ENCODE measurements around the gene GPR150.
"Not testable (repeated sequence)": the region's sequence is repeated elsewhere in the genome, so short reads cannot be mapped to it uniquely, and the experiment has no call there.

Gene GPR150

DNA sequence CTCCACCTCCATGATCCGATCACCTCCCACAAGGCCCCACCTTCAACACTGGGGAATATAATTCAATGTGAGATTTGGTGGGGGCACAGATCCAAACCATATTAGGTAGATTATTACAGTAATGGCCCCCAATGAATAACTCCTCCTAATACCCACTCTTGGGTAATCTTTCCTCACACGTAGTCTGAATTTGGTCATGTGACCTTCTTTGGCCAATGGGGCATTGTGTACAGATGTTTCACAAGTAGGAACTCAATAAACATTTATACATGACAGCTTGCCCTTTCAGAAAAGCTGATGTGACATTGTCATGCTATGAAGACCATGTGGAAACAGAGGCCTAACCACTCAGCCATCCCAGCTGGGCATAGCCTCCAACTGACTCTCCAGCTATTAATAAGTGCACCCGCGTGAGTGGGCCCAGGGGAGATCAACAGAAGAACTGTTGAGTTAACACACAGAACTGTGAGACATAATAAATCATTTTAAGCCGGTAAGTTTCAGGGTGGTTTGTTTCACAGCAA, 10.6 kb downstream of the GPR150 start:
- no peak for DNase-seq (ENCODE audit: low read depth)
- TF ChIP-seq, protein P1, sequence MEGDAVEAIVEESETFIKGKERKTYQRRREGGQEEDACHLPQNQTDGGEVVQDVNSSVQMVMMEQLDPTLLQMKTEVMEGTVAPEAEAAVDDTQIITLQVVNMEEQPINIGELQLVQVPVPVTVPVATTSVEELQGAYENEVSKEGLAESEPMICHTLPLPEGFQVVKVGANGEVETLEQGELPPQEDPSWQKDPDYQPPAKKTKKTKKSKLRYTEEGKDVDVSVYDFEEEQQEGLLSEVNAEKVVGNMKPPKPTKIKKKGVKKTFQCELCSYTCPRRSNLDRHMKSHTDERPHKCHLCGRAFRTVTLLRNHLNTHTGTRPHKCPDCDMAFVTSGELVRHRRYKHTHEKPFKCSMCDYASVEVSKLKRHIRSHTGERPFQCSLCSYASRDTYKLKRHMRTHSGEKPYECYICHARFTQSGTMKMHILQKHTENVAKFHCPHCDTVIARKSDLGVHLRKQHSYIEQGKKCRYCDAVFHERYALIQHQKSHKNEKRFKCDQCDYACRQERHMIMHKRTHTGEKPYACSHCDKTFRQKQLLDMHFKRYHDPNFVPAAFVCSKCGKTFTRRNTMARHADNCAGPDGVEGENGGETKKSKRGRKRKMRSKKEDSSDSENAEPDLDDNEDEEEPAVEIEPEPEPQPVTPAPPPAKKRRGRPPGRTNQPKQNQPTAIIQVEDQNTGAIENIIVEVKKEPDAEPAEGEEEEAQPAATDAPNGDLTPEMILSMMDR (conservative IDR thresholded peaks at IDR 0.05; ENCODE audit: low read length), result no peak
- no peak overlapping the region for H3K4me3 ChIP-seq (ENCODE audit: low read length)

DNA sequence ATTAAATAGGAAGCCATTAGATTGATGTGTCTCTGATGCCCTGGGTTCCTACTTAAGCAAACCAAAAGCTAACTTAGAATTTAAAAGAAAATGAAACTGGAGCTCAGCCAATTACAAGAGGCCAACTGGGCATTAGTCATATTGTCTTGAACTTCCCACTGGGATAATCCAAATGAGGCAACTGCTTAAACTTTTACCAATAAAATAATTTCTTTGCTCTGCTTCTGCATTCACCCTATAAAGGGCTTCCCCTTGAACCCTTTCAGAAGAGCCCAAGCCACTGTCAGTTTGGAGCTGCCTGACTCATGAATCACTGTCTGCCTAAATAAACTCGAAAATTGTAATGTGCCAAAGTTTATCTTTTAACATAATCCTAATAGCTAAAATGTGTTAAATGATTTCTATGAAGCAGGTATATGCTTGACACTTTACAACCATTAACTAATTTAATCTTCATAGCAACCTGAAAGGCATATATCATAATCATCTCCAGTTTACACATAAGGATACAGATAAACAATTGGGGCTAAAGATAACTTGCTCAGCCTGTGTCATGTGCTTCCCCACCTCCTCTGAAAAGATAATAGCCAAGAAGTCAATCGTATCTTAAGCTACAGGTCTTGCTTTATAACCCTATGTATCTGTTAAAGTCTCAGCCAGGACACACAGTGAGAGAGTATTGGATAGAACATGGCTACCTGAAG, 11.5 kb downstream of the GPR150 start:
- TF ChIP-seq, protein P1 (conservative IDR thresholded peaks at IDR 0.05; ENCODE audit: low read length), result no peak
- H3K4me3 ChIP-seq (ENCODE audit: low read length), result no peak overlapping the region
- DNase-seq (ENCODE audit: low read depth), result peak; percentile 79

DNA sequence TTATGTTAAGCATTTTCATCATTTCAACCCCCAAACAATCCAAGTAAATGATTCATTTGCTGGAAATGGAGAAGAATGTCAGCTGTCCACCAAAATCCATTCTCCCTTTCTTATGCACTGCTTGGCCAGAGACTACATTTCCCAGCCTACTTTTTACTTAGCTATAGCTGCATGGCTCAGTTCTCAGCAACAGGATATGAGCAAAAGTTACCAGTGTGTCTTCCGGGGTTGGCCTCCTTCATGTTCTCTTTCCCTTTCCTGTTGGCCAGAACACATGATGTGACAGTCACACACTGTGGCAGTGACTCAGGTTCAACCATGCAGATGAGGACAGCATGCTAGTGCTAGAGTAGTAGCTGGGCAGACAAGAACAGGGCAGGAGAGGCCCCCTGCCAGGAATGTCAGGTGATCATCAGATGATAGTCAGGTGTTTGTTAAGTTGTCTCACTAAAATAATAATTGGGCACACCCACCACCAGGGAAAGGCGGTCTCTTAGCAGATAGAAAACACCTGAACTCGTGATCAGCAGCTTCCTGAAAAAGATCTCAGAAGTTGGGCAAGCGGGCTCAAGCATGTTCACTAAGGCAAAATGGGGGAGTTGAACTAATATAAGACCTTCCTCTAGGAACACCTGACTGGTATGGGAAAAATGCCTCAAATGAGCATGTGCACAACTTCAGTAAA, 12.2 kb downstream of the GPR150 start:
- H3K4me3 ChIP-seq (ENCODE audit: low read length), result no peak overlapping the region
- TF ChIP-seq, protein P1 (conservative IDR thresholded peaks at IDR 0.05; ENCODE audit: low read length), result no peak
- DNase-seq (ENCODE audit: low read depth), result peak; percentile 44

DNA sequence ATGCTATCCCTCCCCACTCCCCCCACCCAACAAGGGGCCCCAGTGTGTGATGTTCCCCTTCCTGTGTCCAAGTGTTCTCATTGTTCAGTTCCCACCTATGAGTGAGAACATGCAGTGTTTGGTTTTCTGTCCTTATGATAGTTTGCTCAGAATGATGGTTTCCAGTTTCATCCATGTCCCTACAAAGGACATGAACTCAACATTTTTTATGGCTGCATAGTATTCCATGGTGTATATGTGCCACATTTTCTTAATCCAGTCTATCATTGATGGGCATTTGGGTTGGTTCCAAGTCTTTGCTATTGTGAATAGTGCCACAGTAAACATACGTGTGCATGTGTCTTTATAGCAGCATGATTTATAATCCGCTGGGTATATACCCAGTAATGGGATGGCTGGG, 13.1 kb downstream of the GPR150 start:
- not testable (repeated sequence) for DNase-seq (ENCODE audit: low read depth); H3K4me3 ChIP-seq (ENCODE audit: low read length)

DNA sequence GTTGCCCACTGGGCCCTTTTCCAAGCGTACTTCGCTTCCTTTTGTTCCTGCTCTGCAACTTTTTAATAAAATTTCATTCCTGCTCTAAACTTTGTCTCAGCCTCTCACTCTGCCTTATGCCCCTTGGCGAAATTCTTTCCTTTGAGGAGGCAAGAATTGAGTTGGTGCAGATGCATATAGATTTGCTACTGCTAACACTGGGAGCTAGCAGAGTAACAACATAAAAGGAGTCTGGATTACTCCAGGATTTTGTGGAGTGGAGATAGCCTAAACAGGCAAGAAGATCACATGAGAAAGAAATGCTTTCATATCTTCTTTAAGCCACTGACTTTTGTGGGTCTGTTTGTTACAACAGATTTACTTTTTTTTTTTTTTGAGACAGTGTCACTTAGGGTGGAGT, 13.8 kb downstream of the GPR150 start:
- TF ChIP-seq, protein P1 (conservative IDR thresholded peaks at IDR 0.05; ENCODE audit: low read length), result no peak
- DNase-seq (ENCODE audit: low read depth), result no peak
- no peak overlapping the region for H3K4me3 ChIP-seq (ENCODE audit: low read length)

DNA sequence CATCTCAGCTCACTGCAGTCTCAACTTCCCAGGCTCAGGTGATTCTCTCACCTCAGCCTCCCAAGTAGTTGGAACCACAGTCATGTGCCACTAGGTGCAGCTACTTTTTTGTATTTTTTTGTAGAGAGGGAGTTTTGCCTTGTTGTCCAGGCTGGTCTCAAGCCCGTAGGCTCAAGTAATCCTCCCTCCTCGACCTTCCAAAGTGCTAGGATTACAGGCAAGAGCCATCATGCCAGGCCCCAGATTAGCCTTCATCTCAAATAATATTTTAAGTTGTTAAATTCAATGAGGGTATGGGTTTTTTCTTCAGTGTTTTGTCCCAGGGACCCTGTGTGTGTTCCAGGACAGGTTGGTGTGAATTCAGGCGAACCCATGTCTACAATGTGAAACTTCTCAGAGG, 14.2 kb downstream of the GPR150 start:
- H3K4me3 ChIP-seq (ENCODE audit: low read length), result no peak overlapping the region
- no peak for DNase-seq (ENCODE audit: low read depth)
- TF ChIP-seq, protein P1 (conservative IDR thresholded peaks at IDR 0.05; ENCODE audit: low read length), result no peak

DNA sequence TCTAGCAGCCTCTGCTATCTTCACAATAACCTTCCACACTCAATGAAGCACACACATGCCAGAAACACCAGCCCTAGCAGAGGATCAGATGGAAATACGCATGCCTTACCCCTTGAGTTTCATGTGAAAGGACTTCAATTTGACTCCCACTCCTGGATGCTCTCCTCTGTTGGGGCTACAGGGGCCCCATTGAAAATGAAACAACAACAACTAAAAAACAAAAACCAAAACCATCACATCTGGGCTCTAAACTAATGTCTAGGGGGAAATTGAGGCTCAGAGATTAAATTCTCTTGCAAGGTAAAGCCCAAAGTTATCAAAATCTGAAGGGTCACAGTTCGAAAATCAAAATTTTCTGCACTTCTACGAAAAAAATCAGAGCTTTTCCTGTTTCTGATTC, 18.7 kb downstream of the GPR150 start:
- TF ChIP-seq, protein P1 (conservative IDR thresholded peaks at IDR 0.05; ENCODE audit: low read length), result no peak
- no peak overlapping the region for H3K4me3 ChIP-seq (ENCODE audit: low read length)
- DNase-seq (ENCODE audit: low read depth), result no peak

Data from AG10803 (cell line).